HG03159 (cell line): Measurements from ENCODE around the gene ZMYM4.
"Not testable (repeated sequence)": the region's sequence is repeated elsewhere in the genome, so short reads cannot be mapped to it uniquely, and the experiment has no call there.

Experiments
- ATAC-seq: cut with Tn5 transposase; IDR thresholded peaks from one replicate; pipeline ENCODE4 v1.9.1; 2021; ENCODE audit warnings: mild to moderate bottlenecking, moderate library complexity; ENCODE audit not compliant: unreplicated experiment

Gene ZMYM4

GRCh38 chr1:35449334-35450008 is 181.0 kb downstream of the ZMYM4 start:
- ATAC-seq: no peak

- no peak for ATAC-seq
Measured at GRCh38 chr1:35451125-35451528, 182.6 kb downstream of the ZMYM4 start.

DNA sequence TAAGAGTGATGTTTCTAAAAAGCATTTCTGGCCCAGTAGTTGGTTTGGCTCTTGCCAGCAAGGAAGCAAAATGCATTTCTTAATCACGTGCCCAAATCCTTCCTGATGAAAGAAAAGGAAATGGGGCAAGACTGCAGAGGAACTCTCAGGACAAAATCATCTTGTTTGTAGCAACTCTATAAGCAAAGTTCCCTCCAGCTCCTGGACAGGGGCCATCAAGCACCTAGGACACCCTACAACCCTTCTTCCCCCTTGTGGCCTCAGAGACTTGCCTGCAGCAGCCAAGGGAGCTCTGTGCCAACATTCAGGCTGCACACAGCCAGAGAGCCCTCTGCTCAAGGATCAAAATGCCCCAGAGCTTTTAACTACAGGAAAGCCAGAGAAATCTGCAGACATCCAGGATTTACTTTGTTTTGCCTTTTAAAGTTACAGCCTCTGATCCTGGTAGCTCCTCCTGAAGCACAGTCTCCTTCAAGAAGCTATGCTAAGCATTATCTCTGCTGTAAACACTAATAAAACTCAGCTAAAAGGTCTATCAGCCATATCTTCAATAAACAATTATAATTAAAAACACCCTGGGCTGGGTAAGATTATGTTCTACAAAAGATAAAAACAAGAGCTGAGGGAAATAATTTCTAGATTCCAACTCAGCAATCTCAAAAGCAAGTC is 183.7 kb downstream of the ZMYM4 start:
- no peak for ATAC-seq

GRCh38 chr1:35453031-35453430 is 184.5 kb downstream of the ZMYM4 start:
- no peak for ATAC-seq

DNA sequence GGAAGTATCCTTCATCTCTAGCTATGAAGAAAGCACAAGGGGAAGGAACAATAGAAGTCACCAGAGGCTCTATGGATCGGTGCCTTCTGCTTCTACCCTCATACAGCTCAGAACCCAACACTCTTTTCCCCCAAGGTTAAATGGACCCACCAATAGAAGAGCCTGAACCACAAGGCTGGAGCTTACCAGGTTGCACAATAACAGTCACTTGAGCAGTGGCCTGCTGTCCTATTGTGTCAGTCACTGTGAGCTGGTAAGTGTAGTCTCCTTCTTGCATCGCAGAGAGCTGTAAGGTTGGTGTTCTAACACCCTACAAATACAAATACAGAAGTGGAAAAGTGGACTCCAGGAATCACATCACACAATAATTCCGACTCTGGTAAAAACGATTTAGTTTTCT is 185.7 kb downstream of the ZMYM4 start:
- ATAC-seq: no peak

GRCh38 chr1:35454616-35455015 is 186.1 kb downstream of the ZMYM4 start:
- no peak for ATAC-seq

GRCh38 chr1:35460796-35461195 is 192.3 kb downstream of the ZMYM4 start:
- ATAC-seq: no peak

DNA sequence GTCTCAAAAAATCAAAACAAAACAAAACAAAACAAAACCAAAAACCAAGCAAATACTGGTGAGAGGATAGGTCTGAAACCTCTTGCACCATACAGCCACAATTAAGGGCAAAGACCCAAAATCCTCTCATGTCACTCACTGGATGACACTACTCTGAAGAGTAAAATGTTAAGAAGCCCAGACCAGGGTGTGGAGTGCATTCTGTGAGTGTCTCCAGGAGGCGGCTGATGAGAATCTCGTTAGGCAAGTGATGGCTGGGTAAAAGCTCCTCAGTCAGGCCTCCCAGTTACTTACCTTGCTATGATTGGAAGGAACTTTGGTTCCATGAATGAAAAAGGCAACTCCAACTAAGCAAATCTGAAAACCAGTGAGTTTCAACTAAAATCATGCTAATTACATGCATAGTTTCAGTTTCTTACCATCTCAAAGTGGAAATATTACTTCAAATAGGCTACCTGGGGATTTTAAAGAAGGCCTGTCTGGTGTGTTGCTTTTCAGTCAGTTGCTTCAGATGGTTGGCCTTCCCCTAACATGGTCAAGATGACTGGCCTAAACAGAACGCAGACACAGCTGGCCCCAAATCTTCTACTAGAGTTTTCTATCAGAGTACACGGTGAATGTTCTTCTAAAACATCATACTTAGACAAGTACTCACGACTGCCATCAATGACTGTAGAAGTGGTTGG is 193.6 kb downstream of the ZMYM4 start:
- ATAC-seq: no peak

DNA sequence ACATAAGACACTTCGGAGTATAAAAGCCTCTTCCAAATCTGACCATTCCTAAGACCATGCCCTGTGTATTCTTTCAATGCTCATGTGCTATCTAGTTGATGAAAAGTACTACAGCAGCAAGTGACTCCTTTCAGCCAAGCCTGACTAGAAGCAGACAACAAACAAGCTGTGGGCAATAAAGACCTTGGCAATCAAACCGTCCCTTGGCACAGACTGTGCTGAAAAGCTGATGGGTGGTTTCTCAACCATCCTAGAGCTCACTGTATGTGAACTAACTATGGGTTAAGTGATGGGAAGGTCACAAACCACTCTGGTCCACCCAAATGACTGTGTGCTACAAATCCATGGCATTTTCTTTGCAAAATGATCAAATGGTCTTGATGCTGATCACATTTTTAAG is 194.7 kb downstream of the ZMYM4 start:
- no peak for ATAC-seq

DNA sequence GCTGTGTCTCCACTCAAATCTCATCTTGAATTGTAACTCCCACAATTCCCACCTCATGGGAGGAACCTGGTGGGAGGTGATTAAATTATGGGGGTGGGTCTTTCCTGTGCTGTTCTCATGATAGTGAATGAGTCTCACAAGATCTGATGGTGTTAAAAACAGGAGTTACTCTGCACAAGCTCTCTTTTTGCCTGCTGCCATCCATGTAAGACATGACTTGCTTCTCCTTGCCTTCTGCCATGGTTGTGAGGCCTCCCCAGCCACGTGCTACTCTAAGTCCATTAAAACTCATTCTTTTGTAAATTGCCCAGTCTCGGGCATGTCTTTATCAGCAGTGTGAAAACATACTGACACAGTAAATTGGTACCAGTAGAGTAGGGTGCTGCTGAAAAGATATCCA is 195.2 kb downstream of the ZMYM4 start:
- ATAC-seq: not testable (repeated sequence)

DNA sequence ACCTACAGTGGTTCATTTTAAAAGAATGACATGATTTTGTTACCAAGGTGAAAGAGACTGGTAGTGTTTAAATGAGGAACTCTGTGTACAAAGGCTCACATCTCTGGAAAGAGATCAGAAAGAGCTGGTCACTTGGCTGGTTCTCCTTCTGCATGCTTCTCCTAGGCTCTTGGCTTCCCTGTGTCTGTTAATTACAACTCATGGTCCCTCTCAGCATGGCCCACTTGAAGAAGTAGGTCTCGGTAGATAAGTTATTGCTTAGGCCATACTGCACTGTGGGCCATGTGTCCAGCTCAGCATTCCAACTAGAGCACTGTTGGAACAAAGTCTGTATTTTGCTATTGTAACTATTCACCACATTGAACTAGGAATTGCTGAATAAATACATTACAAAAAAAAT is 197.6 kb downstream of the ZMYM4 start:
- ATAC-seq: no peak

DNA sequence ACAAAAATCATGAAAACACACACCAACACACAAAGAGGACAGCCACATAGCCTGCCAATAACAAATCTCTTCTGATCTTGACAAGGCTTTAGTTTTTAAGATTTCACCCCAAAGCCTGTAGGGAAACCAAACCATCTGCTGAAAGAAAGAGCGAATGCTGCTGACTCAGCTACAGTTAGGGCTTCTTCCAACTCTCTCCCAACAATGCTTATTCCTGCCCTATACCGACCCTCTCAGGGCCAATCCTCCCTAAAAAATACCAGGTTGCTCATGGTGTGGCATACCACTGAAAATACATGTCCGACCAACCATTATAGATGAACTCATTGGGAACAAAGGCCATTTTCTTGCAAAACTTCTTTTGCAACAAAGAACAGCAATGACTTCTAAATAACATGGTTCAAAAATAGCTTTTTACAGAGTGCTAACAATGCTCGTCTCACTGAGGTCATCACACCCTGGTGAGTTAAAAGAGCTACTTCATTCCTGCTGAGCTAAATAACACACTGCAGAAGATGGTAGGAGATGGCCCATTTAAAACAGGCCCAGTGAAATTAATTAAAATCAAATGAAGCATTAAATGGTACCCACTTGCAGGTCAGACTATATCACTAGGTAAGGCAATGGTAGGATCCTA is 202.6 kb downstream of the ZMYM4 start:
- ATAC-seq: no peak
